BLaER1 (cell line): Measurements from ENCODE around the gene ZFPM1.
A peak's percentile ranks its signal among the peaks of the same experiment; 100 is the strongest.

Source experiments
- H3K27ac ChIP-seq: shearing (Covaris generic); formaldehyde crosslinking; 2 replicates; pipeline ENCODE4 v1.8.1; 2022
- H3K27me3 ChIP-seq: shearing (Covaris generic); formaldehyde crosslinking; 2 replicates; pipeline ENCODE4 v1.8.1; 2022
- H3K36me3 ChIP-seq: shearing (Covaris generic); formaldehyde crosslinking; 2 replicates; pipeline ENCODE4 v1.8.1; 2022
- H3K4me1 ChIP-seq: shearing (Covaris generic); formaldehyde crosslinking; 2 replicates; pipeline ENCODE4 v1.8.1; 2022
- H3K4me2 ChIP-seq: shearing (Covaris generic); formaldehyde crosslinking; 2 replicates; pipeline ENCODE4 v1.8.1; 2022
- H3K4me3 ChIP-seq: shearing (Covaris generic); formaldehyde crosslinking; 2 replicates; pipeline ENCODE4 v1.8.1; 2022
- H3K9ac ChIP-seq: shearing (Covaris generic); formaldehyde crosslinking; 2 replicates; pipeline ENCODE4 v1.8.1; 2022
- H3K9me3 ChIP-seq: shearing (Covaris generic); formaldehyde crosslinking; 2 replicates; pipeline ENCODE4 v1.8.1; 2022
- H4K20me1 ChIP-seq: shearing (Covaris generic); formaldehyde crosslinking; 2 replicates; pipeline ENCODE4 v1.8.1; 2022
- Cebpa-rat ChIP-seq: shearing (Covaris generic); IDR thresholded peaks from 2 replicates; pipeline ENCODE4 v1.8.1; 2022

The ZFPM1 gene

GRCh38 chr16:88575251-88575650 is 122.2 kb downstream of the ZFPM1 start:
- peaks cover 17% of the 10 kb centered on the region for H3K4me1 ChIP-seq
- H3K9me3 ChIP-seq, result no peaks in the 10 kb centered on the region
- no peak overlapping the region for H3K9ac ChIP-seq
- peaks cover 84% of the 10 kb centered on the region for H3K36me3 ChIP-seq
- H3K27ac ChIP-seq, result no peak overlapping the region
- no peak overlapping the region for H3K4me2 ChIP-seq
- H3K4me3 ChIP-seq, result no peak overlapping the region
- TF ChIP-seq Cebpa-rat, result no peak
- peaks cover 100% of the 10 kb centered on the region for H4K20me1 ChIP-seq
- no peaks in the 10 kb centered on the region for H3K27me3 ChIP-seq

DNA sequence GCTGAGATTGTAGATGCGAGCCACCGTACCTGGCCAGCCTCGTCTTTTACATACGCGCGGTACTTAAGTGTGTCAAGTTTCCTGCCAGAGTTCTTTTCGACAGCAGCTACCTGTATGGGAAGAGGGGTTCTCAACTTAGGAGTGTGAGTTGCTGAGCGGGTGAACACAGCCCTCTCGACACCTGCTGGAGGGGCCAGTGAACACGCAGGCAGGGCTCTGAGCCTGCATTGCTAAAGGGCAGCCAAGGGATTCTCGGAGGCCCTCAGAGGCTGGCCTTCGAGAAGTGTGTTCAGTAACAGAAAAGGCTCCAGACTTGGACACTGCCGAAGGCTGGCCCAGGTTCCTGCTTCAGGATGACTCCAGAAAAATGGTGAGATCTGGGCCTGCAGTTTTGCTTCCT is 123.2 kb downstream of the ZFPM1 start:
- Histone ChIP-seq H3K4me2 (no peak overlapping the region), H3K27ac (no peak overlapping the region), H4K20me1 (peaks cover 100% of the 10 kb centered on the region), H3K4me1 (peaks cover 13% of the 10 kb centered on the region), H3K27me3 (no peaks in the 10 kb centered on the region), H3K36me3 (peaks cover 94% of the 10 kb centered on the region), H3K9ac (no peak overlapping the region), H3K4me3 (no peak overlapping the region), H3K9me3 (no peaks in the 10 kb centered on the region)
- TF ChIP-seq Cebpa-rat, result no peak

GRCh38 chr16:88577166-88577565 is 124.1 kb downstream of the ZFPM1 start:
- H3K27me3 ChIP-seq, result no peaks in the 10 kb centered on the region
- H3K36me3 ChIP-seq, result peaks cover 95% of the 10 kb centered on the region
- H3K9me3 ChIP-seq, result no peaks in the 10 kb centered on the region
- no peak overlapping the region for H3K4me3 ChIP-seq
- H3K4me2 ChIP-seq, result no peak overlapping the region
- no peak overlapping the region for H3K27ac ChIP-seq
- no peak for TF ChIP-seq Cebpa-rat
- no peak overlapping the region for H3K9ac ChIP-seq
- H3K4me1 ChIP-seq, result peaks cover 4% of the 10 kb centered on the region
- peaks cover 100% of the 10 kb centered on the region for H4K20me1 ChIP-seq

GRCh38 chr16:88578446-88579313 is 125.6 kb downstream of the ZFPM1 start:
- no peak overlapping the region for H3K27ac ChIP-seq
- H3K4me3 ChIP-seq, result no peak overlapping the region
- no peak overlapping the region for H3K4me2 ChIP-seq
- peaks cover 100% of the 10 kb centered on the region for H4K20me1 ChIP-seq
- no peaks in the 10 kb centered on the region for H3K4me1 ChIP-seq
- peaks cover 95% of the 10 kb centered on the region for H3K36me3 ChIP-seq
- no peaks in the 10 kb centered on the region for H3K9me3 ChIP-seq
- H3K27me3 ChIP-seq, result no peaks in the 10 kb centered on the region
- no peak overlapping the region for H3K9ac ChIP-seq
- no peak for TF ChIP-seq Cebpa-rat

DNA sequence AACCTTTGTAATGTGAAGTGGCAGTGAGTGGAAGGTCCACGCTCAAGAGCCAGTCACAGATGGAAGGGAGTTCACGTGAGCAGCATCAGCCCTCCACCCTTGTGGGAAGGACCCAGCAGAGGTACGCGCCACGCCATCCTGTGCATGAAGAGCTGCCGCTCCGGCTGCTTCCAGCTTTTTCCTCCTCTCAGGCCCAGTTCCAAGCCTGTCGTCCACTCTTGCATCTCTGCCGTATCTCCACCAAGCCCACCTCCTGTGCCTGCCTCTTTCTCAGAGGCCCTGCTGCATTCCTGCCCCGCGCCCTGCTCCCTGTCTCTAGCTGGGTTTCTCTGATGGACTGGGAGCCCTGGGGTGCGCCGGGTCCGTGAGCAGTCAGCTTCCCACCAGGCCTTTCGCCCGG is 127.3 kb downstream of the ZFPM1 start:
- no peaks in the 10 kb centered on the region for H3K9me3 ChIP-seq
- no peaks in the 10 kb centered on the region for H3K4me1 ChIP-seq
- peaks cover 96% of the 10 kb centered on the region for H3K36me3 ChIP-seq
- TF ChIP-seq Cebpa-rat, result no peak
- peaks cover 100% of the 10 kb centered on the region for H4K20me1 ChIP-seq
- H3K27me3 ChIP-seq, result no peaks in the 10 kb centered on the region
- H3K9ac ChIP-seq, result no peak overlapping the region
- no peak overlapping the region for H3K27ac ChIP-seq
- no peak overlapping the region for H3K4me3 ChIP-seq
- H3K4me2 ChIP-seq, result no peak overlapping the region

DNA sequence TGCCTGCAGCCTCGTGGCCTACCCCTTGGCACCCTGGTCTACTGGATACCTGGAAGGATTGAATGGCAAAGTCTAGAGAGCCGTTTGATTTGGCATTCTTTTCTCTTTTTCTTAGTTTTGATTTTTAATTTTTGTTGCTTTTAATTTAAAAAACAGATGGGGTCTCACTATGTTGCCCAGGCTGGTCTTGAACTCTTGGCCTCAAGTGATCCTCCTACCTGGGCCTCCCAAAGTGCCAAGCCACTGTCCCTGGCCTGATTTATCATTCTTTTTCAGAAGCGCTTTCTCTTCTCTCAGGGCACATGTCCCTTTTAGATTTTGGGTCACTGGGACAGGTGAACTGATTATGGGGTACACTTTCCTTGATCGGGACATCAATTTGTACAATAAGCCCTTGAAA is 128.0 kb downstream of the ZFPM1 start:
- peaks cover 96% of the 10 kb centered on the region for H3K36me3 ChIP-seq

DNA sequence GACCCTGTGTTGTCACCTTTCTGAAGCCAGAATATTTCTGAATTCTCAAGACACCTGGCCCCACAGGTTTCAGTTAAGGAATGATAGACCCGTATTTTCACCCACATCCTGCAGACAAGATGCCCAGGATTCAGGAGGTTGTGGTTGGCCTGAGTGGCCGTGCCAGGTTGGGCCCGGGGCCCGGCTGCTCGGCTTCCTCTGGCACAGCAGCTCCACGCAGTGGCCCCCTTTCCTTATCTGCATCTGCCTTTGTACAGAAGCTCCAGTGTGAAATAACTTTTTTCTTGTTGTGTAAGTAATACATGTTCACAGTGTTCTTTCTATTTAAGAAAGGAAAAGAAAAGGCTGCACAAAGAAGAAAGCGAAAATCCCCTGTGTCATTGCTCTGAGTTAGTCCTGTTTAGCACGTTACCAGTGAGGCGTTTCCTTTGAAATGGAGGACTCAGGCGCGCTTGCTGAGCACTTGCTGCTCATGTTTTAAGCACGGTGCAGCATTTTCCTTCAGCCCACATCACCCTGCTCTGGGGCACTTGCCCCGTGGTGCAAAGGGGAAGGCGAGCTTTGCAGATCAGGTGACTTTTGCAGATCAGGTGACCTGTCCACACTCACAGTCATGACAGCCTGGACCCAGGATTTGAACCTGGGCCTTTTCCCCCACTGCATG is 130.0 kb downstream of the ZFPM1 start:
- no peak overlapping the region for H3K9ac ChIP-seq
- no peaks in the 10 kb centered on the region for H3K4me1 ChIP-seq
- H3K9me3 ChIP-seq, result no peaks in the 10 kb centered on the region
- no peak overlapping the region for H3K4me3 ChIP-seq
- no peak overlapping the region for H3K4me2 ChIP-seq
- peaks cover 96% of the 10 kb centered on the region for H3K36me3 ChIP-seq
- TF ChIP-seq Cebpa-rat, result no peak
- H3K27ac ChIP-seq, result no peak overlapping the region
- peaks cover 96% of the 10 kb centered on the region for H4K20me1 ChIP-seq
- H3K27me3 ChIP-seq, result no peaks in the 10 kb centered on the region

More for the DNA sequence above, 128.0 kb downstream of the ZFPM1 start:
- Histone ChIP-seq H3K4me2 (no peak overlapping the region), H3K9me3 (no peaks in the 10 kb centered on the region), H3K27ac (no peak overlapping the region), H3K9ac (no peak overlapping the region), H3K27me3 (no peaks in the 10 kb centered on the region), H3K4me1 (no peaks in the 10 kb centered on the region), H4K20me1 (peaks cover 100% of the 10 kb centered on the region), H3K4me3 (no peak overlapping the region)
- TF ChIP-seq Cebpa-rat, result no peak

GRCh38 chr16:88584676-88585075 is 131.6 kb downstream of the ZFPM1 start:
- H3K36me3 ChIP-seq, result peaks cover 96% of the 10 kb centered on the region
- H4K20me1 ChIP-seq, result peaks cover 95% of the 10 kb centered on the region

GRCh38 chr16:88585269-88585668 is 132.2 kb downstream of the ZFPM1 start:
- H4K20me1 ChIP-seq, result peaks cover 89% of the 10 kb centered on the region
- H3K9ac ChIP-seq, result peak overlapping the region; percentile 6; the same call in 1 of the 2 replicates
- no peaks in the 10 kb centered on the region for H3K27me3 ChIP-seq
- no peak overlapping the region for H3K4me3 ChIP-seq
- no peak overlapping the region for H3K4me2 ChIP-seq
- no peaks in the 10 kb centered on the region for H3K9me3 ChIP-seq
- no peak overlapping the region for H3K27ac ChIP-seq
- H3K4me1 ChIP-seq, result no peaks in the 10 kb centered on the region
- peaks cover 96% of the 10 kb centered on the region for H3K36me3 ChIP-seq
- TF ChIP-seq Cebpa-rat, result no peak

More at GRCh38 chr16:88584676-88585075, 131.6 kb downstream of the ZFPM1 start:
- H3K4me2 ChIP-seq, result no peak overlapping the region
- no peak for TF ChIP-seq Cebpa-rat
- no peaks in the 10 kb centered on the region for H3K27me3 ChIP-seq
- H3K27ac ChIP-seq, result no peak overlapping the region
- no peaks in the 10 kb centered on the region for H3K4me1 ChIP-seq
- no peak overlapping the region for H3K9ac ChIP-seq
- H3K4me3 ChIP-seq, result no peak overlapping the region
- no peaks in the 10 kb centered on the region for H3K9me3 ChIP-seq

GRCh38 chr16:88585927-88586581 is 133.0 kb downstream of the ZFPM1 start:
- Histone ChIP-seq H3K9me3 (no peaks in the 10 kb centered on the region), H3K27me3 (no peaks in the 10 kb centered on the region), H4K20me1 (peaks cover 82% of the 10 kb centered on the region), H3K36me3 (peaks cover 96% of the 10 kb centered on the region), H3K4me1 (no peaks in the 10 kb centered on the region), H3K4me2 (no peak overlapping the region), H3K27ac (no peak overlapping the region), H3K9ac (0 out of 2 replicates have a peak overlapping the region, but pooled peaks have one; percentile 6), H3K4me3 (no peak overlapping the region)
- no peak for TF ChIP-seq Cebpa-rat
